DOHH2 (cell line): ENCODE measurements around the gene CREG2.

ENCODE experiments used
- EZH2phosphoT487 ChIP-seq: fragments of 200-600 bp; sonication (generic); IDR thresholded peaks from 2 replicates; pipeline ENCODE4 v1.6.1; 2017; ENCODE audit warnings: borderline replicate concordance, mild to moderate bottlenecking, antibody characterized with exemption, low read length, moderate library complexity, mixed read lengths
- TF ChIP-seq, protein P1 (sequence below): fragments of 200-600 bp; sonication (generic); IDR thresholded peaks from one replicate; pipeline ENCODE4 v1.5.1; 2014; ENCODE audit warnings: antibody characterized with exemption, mild to moderate bottlenecking, low read depth, low read length; ENCODE audit not compliant: poor library complexity, severe bottlenecking

DNA sequence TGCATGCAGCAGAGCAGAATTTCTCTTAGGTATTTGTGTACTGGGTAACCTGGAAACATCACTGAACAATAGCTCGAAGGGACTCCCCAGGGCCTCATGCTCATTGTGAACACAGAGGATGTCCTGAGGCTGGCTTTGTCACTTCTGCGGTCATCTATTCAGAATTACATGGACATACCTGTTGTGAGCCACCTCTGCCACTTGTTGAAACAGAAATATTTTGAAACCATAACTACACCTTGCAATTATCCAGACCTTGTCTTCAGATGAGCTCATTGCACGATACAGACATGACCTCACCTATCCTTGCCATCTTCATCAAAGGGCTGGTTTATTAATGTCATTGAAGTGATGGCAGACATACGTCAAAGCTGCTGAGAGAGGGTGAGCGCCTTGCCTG, 23.4 kb upstream of the CREG2 start:
- TF ChIP-seq, protein P1, sequence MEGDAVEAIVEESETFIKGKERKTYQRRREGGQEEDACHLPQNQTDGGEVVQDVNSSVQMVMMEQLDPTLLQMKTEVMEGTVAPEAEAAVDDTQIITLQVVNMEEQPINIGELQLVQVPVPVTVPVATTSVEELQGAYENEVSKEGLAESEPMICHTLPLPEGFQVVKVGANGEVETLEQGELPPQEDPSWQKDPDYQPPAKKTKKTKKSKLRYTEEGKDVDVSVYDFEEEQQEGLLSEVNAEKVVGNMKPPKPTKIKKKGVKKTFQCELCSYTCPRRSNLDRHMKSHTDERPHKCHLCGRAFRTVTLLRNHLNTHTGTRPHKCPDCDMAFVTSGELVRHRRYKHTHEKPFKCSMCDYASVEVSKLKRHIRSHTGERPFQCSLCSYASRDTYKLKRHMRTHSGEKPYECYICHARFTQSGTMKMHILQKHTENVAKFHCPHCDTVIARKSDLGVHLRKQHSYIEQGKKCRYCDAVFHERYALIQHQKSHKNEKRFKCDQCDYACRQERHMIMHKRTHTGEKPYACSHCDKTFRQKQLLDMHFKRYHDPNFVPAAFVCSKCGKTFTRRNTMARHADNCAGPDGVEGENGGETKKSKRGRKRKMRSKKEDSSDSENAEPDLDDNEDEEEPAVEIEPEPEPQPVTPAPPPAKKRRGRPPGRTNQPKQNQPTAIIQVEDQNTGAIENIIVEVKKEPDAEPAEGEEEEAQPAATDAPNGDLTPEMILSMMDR, result no peak
- TF ChIP-seq EZH2phosphoT487, result no peak
